Prostate gland (tissue), 2 donors: ENCODE results near the gene C1orf167.

Source experiments
- POLR2A ChIP-seq: fragments of 450-650 bp; IDR thresholded peaks from one replicate; pipeline ENCODE4 v1.6.1; 2016; ENCODE audit warnings: antibody characterized with exemption, mild to moderate bottlenecking
- POLR2AphosphoS5 ChIP-seq: sonication (generic); formaldehyde crosslinking; IDR thresholded peaks from one replicate; pipeline ENCODE4 v1.6.1; 2017; ENCODE audit warnings: antibody characterized with exemption
- TF ChIP-seq, protein P1 (sequence below), 4 experiments: fragments of 200-600 bp in 2 of 4; fragments of 450-650 bp in 2 of 4; sonication (generic) in 2 of 4; IDR thresholded peaks; 1 replicate in 3 of 4; 2 replicates in 1 of 4; pipeline ENCODE4 v1.5.1; 2016 to 2019; ENCODE audit warnings: antibody characterized with exemption in 4 of 4, mild to moderate bottlenecking in 2 of 4, moderate library complexity in 2 of 4

DNA sequence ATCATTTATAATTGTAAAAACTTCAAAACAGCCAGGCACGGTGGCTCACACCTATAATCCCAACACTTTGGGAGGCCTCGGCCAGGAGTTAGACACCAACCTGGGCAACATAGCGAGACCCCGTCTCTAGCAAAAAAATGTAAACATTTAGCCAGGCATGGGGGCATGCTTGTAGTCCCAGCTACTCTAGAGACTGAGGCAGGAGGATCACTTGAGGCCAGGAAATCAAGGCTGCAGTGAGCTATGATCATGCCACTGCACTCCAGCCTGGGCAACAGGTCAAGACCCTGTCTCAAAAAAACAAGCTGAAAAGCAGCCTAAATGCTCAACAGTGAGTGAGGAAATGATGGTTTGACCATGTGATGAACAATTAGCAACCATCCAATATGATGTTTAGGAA, 7.3 kb downstream of the C1orf167 start:
- TF ChIP-seq POLR2A (no peak), POLR2AphosphoS5 (no peak)
- TF ChIP-seq, protein P1, sequence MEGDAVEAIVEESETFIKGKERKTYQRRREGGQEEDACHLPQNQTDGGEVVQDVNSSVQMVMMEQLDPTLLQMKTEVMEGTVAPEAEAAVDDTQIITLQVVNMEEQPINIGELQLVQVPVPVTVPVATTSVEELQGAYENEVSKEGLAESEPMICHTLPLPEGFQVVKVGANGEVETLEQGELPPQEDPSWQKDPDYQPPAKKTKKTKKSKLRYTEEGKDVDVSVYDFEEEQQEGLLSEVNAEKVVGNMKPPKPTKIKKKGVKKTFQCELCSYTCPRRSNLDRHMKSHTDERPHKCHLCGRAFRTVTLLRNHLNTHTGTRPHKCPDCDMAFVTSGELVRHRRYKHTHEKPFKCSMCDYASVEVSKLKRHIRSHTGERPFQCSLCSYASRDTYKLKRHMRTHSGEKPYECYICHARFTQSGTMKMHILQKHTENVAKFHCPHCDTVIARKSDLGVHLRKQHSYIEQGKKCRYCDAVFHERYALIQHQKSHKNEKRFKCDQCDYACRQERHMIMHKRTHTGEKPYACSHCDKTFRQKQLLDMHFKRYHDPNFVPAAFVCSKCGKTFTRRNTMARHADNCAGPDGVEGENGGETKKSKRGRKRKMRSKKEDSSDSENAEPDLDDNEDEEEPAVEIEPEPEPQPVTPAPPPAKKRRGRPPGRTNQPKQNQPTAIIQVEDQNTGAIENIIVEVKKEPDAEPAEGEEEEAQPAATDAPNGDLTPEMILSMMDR (IDR thresholded peaks at IDR 0.05) = no peak
